Measurements from ENCODE around the gene SLC9A7.

The SLC9A7 gene

GRCh38 chrX:46676399-46677356 is 82.2 kb downstream of the SLC9A7 start:
- ChIA-PET CTCF (no interaction called here), POLR2A (no interaction called here)
- no peak overlapping the region for H3K4me3 ChIP-seq (ENCODE audit: low read depth, low read length)
- DNase-seq (ENCODE audit: low read depth, low spot score) = no peak
- TF ChIP-seq, protein P1, sequence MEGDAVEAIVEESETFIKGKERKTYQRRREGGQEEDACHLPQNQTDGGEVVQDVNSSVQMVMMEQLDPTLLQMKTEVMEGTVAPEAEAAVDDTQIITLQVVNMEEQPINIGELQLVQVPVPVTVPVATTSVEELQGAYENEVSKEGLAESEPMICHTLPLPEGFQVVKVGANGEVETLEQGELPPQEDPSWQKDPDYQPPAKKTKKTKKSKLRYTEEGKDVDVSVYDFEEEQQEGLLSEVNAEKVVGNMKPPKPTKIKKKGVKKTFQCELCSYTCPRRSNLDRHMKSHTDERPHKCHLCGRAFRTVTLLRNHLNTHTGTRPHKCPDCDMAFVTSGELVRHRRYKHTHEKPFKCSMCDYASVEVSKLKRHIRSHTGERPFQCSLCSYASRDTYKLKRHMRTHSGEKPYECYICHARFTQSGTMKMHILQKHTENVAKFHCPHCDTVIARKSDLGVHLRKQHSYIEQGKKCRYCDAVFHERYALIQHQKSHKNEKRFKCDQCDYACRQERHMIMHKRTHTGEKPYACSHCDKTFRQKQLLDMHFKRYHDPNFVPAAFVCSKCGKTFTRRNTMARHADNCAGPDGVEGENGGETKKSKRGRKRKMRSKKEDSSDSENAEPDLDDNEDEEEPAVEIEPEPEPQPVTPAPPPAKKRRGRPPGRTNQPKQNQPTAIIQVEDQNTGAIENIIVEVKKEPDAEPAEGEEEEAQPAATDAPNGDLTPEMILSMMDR (IDR thresholded peaks at IDR 0.05; ENCODE audit: insufficient read depth, low read length, missing control alignments) = no peak

- TF ChIP-seq, protein P1 (IDR thresholded peaks at IDR 0.05; ENCODE audit: insufficient read depth, low read length, missing control alignments) = no peak
- ChIA-PET CTCF (interaction anchor here (0.7 to 2.7 kb wide), 4 partner anchors 8 to 123 kb away, joined by 3 to 13 read pairs (median 4); no protein-coding TSS in a partner anchor), POLR2A (no interaction called here)
- no peak for DNase-seq (ENCODE audit: low read depth, low spot score)
- H3K4me3 ChIP-seq (ENCODE audit: low read depth, low read length) = no peak overlapping the region
Observed at GRCh38 chrX:46673620-46674359, 85.1 kb downstream of the SLC9A7 start.

DNA sequence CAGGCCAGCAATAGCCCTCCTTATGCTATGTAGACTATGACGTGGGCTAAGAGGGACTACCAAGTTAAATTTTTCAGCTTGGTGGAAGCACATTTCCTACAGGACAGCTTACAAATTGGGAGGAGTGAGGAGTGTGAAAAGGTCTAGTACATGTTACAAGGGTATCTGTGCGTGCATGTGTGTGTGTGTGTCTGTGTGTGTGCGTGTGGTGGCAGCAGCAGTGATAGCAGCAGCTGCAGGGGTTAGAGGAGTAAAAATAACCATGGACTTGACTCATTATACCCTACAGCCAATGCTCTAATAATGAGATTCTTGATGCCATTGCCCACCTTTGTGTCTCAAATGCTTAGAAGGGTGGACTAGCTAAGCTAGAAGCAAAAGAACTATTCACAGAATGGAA is 88.6 kb downstream of the SLC9A7 start:
- ChIA-PET POLR2A (no interaction called here), CTCF (interaction anchor here (1.1 to 1.6 kb wide), 2 partner anchors 12 to 16 kb away, joined by 3 to 7 read pairs; no protein-coding TSS in a partner anchor)
- TF ChIP-seq, protein P1 (IDR thresholded peaks at IDR 0.05; ENCODE audit: insufficient read depth, low read length, missing control alignments) = no peak
- H3K4me3 ChIP-seq (ENCODE audit: low read depth, low read length) = no peak overlapping the region
- DNase-seq (ENCODE audit: low read depth, low spot score) = no peak

DNA sequence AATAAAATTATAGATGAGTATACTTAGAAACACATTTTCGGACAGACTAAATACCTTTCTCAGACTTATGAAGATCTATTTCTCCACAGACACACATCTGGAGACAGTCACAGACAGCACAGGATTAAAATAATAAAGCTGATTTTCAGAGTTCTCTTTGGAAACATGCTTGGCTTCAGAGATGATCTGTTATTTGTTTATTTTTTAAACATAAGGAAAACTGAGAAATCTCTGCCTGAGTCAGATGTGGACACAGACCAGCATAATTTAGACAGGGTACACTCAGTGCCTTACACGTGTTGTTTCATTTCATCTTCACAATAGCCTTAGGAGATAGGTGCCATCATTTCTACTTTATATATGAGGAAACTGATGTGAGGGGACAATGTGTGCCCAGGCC is 92.1 kb downstream of the SLC9A7 start:
- CTCF ChIA-PET = interaction anchor here (1.5 kb wide), 1 partner anchor 20 kb away, joined by 3 read pairs; no protein-coding TSS in a partner anchor
- POLR2A ChIA-PET = no interaction called here
- TF ChIP-seq, protein P1 (IDR thresholded peaks at IDR 0.05; ENCODE audit: insufficient read depth, low read length, missing control alignments) = no peak
- no peak overlapping the region for H3K4me3 ChIP-seq (ENCODE audit: low read depth, low read length)
- no peak for DNase-seq (ENCODE audit: low read depth, low spot score)

GRCh38 chrX:46665232-46666152 is 93.4 kb downstream of the SLC9A7 start:
- H3K4me3 ChIP-seq (ENCODE audit: low read depth, low read length) = no peak overlapping the region
- TF ChIP-seq, protein P1 (IDR thresholded peaks at IDR 0.05; ENCODE audit: insufficient read depth, low read length, missing control alignments) = no peak
- POLR2A ChIA-PET = no interaction called here
- no peak for DNase-seq (ENCODE audit: low read depth, low spot score)
- CTCF ChIA-PET = no interaction called here

All from AG04449 (cell line).